OCI-M2 (cell line): ENCODE results near the gene ROGDI.

ENCODE experiments used
- DNase-seq: peaks from one replicate; lab custom pipeline; 2025; ENCODE audit not compliant: unreplicated experiment; lab: John Stamatoyannopoulos, UW

The ROGDI gene

DNA sequence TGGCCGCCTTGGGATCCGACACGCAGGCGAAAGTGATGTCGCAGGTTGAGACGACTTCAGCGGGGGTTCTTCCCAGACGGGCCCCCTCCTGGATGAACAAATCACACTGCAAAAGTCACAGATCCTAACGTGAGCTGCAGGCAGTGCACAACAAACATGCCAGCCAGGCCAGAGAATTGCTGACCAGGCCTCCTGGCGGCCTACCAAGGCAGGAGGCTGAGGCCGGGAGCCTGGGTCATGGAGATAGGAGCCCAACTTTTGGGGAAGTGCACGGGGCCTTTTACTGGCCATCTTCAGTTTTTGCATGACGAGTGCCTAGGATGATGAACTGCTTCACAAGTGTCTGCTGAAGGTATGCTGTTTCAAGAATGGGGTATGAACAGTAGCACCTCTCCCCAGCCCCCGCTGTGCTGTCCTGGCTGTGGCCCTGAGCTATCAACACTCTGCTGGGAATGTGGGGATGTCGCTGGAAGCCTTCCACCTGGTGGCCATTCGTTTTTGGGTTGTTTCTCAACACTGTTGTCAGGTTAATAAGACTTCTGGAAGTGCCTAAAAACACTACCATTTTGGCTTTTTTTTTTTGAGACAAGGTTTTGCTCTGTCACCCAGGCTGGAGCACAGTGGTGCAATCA is 12.2 kb upstream of the ROGDI start:
- no peak for DNase-seq

GRCh38 chr16:4814046-4814445 is 11.6 kb upstream of the ROGDI start:
- DNase-seq = no peak

DNA sequence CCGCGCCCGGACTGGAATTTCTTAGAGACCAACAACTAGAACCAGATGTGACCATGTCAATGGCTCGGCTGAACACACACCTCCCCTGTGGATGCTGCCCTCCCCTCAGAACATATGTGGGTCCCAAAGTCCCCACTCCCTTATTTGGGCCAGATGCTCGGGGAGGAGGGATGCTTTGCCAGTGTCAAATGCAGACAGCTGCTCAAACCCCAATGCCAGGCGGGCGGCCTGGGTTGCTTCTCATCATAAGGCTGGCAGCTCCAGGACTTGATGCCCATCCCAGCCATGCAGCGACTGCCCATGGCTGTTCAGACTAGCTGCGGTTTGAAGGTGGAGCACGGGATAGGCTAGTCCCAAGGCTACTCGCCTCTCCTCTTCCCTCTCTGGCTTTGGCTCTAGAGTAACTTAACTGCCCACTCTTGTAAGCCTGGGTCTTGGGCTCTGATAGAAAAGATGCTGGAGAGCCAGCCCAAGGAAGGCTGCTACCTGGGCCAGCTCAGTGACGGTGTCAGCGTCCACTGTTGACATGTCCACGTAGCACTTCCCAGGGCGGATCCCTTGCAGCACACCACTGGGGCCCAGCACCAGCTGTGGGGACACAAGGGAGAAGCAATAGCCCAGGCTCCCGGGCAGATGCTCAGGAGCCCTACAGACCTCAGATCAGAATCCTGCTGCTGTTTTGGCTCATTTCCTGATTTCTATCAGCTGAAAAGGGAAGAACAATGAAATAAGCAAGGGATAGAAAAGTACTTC is 11.0 kb upstream of the ROGDI start:
- no peak for DNase-seq

DNA sequence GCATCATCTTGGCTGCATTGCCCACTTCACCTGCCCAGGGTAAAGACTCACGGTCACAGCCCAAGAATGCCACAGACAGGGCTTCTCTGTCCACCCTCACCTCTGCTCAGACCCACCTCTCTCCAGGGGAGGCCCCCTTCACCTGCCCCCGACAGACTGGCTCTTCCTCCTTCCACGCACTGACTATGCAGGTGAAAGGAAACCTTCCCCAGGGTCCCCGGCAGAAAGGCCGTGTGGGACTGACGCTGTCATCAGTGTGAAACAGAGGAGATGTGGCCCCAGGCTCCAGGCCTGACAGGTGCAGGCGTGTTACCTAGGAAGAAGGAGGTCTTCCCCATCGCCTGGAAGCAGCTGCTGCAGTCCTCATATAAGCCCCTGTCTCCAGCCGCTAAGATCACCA is 9.3 kb upstream of the ROGDI start:
- no peak for DNase-seq

DNA sequence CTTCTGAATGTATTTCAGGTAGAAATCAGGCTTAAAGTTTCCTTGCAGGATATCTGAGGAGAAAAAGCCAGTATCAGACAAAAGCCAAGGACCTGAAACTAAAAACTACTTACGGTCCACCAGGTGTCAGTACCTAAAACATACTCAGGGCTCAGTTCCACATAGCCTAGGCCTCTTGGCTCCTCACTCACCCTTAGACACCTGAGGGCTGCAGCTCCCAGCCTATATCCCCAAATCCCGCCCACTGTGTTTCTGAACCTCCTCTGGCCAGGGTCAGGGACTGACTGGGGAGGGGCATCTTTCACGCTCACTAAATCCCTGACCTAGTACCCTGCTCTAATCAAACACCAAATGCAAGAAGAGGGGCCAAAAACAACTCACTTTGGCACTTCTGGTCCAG is 8.8 kb upstream of the ROGDI start:
- DNase-seq = no peak

DNA sequence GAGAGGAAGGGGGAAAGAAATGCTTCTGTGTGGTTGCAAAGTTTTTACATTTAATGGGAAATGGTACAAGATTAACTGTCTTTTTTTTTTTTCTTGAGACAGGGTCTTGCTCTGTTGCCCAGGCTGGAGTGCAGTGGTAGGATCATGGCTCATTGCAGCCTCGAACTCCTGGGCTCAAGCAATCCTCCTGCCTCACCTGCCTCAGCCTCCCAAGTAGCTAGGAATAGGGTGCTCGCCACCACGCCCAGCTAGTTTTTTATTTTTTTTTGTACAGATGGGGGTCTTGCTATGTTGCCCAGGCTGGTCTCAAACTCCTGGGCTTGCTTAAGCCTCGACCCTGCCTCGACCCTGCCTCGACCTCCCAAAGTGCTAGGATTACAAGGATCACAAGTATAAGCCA is 3.8 kb upstream of the ROGDI start:
- no peak for DNase-seq

- no peak for DNase-seq
Measured at GRCh38 chr16:4805231-4805630, 2.8 kb upstream of the ROGDI start.

- no peak for DNase-seq
Measured at GRCh38 chr16:4803898-4804762, 1.7 kb upstream of the ROGDI start.

DNA sequence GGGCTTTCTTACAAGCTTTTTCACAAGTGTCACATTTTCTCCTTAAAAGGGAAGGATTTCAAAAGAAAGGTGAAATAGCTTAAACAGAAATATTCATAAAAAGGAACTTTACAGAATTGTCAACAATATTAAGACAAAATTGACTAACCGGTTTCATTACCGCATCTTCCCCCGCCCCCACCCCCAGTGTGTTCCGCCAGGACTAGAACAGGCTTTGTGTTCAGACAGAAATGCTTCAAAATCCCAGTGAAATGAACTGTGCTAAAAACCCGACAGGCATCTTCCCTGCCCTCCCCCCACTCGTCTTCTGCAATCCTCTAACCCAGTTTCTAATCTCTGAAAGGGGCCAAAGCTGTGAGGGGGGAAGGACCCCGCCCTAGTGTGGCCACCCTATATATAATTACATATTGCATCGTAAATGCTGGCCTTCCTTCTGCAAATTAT is 990 bp upstream of the ROGDI start:
- DNase-seq = no peak

DNA sequence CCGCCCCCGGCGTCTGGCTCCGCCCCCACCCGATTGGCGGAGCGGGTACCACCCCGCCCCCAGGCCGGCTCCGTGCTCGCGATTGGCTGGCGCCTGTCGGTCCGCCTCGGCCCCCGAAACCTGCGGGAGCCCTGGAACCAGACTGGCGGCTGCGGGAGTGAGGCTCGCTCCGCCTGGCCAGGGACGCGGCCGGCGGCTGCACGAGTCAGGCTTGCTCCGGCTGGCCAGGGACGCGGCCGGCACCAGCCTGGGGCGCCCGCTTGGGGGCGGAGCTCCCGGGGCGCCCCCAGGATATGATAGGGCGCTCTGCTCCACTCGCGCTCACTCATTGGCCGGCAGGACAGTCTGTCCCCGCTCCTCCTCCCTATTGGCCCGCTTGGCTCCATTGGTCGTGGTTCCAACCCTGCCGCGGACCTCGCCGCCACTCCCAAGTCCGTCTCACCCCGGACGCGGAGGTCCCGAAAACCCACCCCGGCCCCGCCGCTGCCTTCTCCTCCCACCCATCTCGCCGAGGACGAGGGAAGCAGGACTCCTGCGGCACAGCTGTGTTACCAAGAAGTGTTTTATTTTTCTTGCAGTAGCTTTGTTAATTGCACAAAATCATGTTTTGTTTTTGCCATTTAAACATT is 340 bp upstream of the ROGDI start:
- peak; percentile 49 for DNase-seq

DNA sequence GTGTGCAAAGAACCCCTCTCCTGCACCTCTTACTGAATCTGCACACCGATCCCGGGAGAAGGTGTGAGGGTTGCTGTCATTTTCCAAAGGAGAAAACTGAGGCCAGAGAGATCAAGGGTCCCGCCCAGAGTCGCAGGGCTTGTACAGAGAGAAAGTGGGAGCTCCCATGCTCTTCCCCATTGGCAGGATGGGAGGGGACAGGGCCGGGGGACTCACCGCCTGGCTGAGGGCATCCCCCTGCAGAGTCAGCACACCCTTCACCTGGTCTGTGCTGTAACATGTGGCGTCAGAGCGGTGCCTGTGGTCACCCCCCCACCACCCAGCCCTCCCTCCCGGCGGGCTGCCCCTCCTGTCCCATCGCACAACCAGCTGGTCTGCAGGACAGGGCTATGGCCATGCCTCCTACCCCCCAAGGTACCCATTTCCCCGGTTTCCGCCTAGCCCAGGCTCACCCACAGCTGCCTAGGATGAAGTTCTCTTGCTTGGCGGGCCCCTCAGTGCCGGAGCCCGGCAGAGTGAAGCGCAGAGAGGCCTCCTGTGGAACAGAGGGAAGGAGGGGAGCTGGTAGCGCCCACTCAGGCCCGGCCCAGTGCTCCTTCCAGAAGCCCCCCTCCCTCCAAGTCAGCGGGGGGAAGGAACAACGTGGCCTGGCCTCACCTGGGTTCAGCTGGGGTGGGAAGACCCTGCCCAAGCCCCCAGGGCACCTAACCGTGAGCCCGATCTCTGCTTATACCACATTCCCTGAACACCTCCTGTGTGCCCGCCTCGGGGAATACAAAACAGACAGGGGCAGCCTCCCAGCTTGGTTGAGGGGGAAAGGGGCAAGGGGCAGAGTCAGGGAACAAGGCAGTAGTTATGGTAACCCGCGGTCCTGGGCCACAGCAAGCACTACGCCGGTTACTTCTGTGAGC is 1.1 kb downstream of the ROGDI start:
- DNase-seq = no peak

GRCh38 chr16:4800290-4801041 is 2.0 kb downstream of the ROGDI start:
- DNase-seq = no peak

GRCh38 chr16:4799171-4799855 is 3.1 kb downstream of the ROGDI start:
- DNase-seq = no peak

DNA sequence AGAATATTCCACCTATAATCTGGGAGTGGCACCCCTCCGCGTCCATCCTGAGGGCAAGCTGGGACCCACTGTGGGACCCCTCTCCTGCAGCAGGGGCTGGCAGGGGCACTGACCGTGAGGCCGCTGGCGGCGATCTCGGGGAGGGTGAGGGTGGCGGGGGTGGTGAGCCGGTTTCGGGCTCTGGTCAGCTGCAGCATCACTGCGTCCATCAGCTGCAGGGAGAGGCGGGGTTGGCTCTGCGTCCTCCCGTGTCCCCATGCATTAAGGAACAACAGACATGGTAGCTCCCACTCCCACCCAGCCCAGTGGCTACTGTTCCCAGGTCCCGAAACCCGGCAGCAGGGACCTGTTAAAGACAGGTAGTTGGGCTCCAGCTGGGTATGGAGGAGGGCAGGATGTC is 4.0 kb downstream of the ROGDI start:
- no peak for DNase-seq

DNA sequence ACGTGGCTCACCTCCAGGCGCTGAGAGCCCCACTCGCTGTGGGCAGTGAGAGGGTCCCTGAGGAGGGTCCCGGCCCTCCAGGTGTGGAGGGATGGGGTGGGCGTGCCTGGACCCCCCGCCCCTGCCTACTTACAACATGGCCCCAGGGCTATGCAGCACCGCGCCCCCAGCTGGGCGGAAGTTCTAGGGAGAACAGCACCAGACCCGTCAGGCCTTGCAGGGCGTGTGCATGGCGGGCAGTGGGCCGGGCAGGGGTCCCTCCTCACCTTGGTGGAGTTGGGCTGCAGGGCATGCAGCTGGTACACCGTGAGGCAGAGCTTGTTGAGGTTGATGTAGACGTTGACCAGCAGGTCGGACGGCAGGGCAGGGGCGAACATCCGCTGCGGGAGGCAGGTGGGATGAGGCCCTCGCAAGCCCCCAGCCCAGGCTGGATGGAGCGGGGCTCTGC is 4.6 kb downstream of the ROGDI start:
- DNase-seq = no peak

DNA sequence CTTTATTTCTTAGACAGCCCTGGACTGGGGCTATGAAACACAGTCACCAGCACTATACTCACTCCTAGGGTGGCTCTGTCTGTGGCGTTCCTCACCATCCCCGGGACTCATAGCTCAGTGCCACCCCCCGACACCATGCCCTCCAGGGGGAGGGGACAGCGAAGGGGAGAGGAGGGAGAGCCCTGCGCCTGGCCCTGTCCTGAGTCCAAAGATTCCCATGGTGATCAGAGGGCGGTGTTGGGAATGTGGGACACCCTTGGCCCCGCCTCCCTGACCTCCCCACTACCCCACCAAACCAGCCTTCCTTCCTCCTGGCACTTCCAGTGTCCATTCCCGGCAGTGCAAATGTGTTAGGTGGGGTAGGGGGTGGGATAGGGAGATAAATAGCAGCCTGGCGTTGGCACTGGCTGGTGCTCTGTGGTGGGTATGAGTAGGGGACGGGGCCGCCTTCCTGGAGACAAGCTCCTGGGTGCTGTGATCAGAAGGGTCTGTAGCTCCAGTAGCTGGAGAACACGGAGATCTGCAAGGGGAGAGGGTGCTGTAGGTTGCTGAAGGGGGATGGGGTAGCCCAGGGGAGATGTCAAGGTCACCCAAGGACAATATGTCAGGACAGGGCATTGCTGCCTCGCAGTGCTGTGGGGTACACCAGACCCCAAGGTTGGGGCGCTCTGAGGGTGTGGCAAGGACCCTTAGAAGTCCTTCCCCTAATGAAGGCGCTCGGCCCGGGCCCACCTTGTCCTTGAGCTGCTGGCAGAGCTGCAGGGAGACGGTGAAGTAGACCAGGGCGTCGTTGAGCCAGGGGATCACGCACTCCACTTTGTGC is 5.2 kb downstream of the ROGDI start:
- DNase-seq = no peak

- no peak for DNase-seq
Measured at GRCh38 chr16:4795828-4796572, 6.4 kb downstream of the ROGDI start.
